Smooth muscle cell (in vitro differentiated cells): Measurements from ENCODE around the gene RACK1. TPM values are rescaled to one million over a fixed set of nuclear protein-coding genes. Genes with fewer than 3 reads are reported as not detected.
"Not testable (repeated sequence)": the region's sequence is repeated elsewhere in the genome, so short reads cannot be mapped to it uniquely, and the experiment has no call there.

Experiments used
- DNase-seq: peaks from one replicate; lab custom pipeline; 2025; ENCODE audit not compliant: unreplicated experiment; lab: John Stamatoyannopoulos, UW
- H2AFZ ChIP-seq: fragments of 200-600 bp; sonication (generic); 2 replicates; pipeline ENCODE4 v1.6.0; 2016; ENCODE audit warnings: antibody characterized with exemption, low read depth, mild to moderate bottlenecking
- H3F3A ChIP-seq: fragments of 200-600 bp; sonication (generic); 2 replicates; pipeline ENCODE4 v1.6.0; 2017; ENCODE audit warnings: antibody characterized with exemption, low read depth
- H3K27ac ChIP-seq: fragments of 200-600 bp; sonication (generic); 2 replicates; pipeline ENCODE4 v1.5.1; 2016; ENCODE audit warnings: low read depth, mild to moderate bottlenecking
- H3K27me3 ChIP-seq: fragments of 200-600 bp; sonication (generic); 2 replicates; pipeline ENCODE4 v1.6.1; 2016; ENCODE audit warnings: low read depth, mild to moderate bottlenecking
- H3K36me3 ChIP-seq: fragments of 200-600 bp; sonication (generic); 2 replicates; pipeline ENCODE4 v1.5.1; 2016; ENCODE audit warnings: low read depth
- H3K4me1 ChIP-seq: fragments of 200-600 bp; sonication (generic); 2 replicates; pipeline ENCODE4 v1.5.1; 2016; ENCODE audit warnings: low read depth
- H3K4me2 ChIP-seq: fragments of 200-600 bp; sonication (generic); 2 replicates; pipeline ENCODE4 v1.6.0; 2016; ENCODE audit warnings: mild to moderate bottlenecking
- H3K4me3 ChIP-seq: fragments of 200-600 bp; sonication (generic); 2 replicates; pipeline ENCODE4 v1.5.1; 2016; ENCODE audit warnings: mild to moderate bottlenecking
- H3K79me2 ChIP-seq: fragments of 200-600 bp; sonication (generic); 2 replicates; pipeline ENCODE4 v1.6.0; 2016; ENCODE audit warnings: low read depth, mild to moderate bottlenecking
- H3K9ac ChIP-seq: fragments of 200-600 bp; sonication (generic); 2 replicates; pipeline ENCODE4 v1.6.0; 2016; ENCODE audit warnings: low read depth
- H3K9me3 ChIP-seq: fragments of 200-600 bp; sonication (generic); replicated peaks from 2 replicates; pipeline ENCODE4 v1.5.1; 2016; ENCODE audit warnings: low read depth
- H4K20me1 ChIP-seq: fragments of 200-600 bp; sonication (generic); 2 replicates; pipeline ENCODE4 v1.6.0; 2016; ENCODE audit warnings: low read depth
- CTCF ChIP-seq: fragments of 200-600 bp; sonication (generic); IDR thresholded peaks from 2 replicates; pipeline ENCODE4 v1.5.1; 2017; ENCODE audit warnings: borderline replicate concordance, mild to moderate bottlenecking, antibody characterized with exemption; ENCODE audit not compliant: insufficient read depth, poor library complexity, severe bottlenecking
- WGBS: methylation state at CpG from one replicate; pipeline ENCODE4 v1.1.7; 2016; ENCODE audit warnings: low lambda C conversion rate; 5-methylcytosine and 5-hydroxymethylcytosine counted together
- polyA plus RNA-seq: library from polyadenylated mRNA; unstranded; fragments of >200 nt; fragmentation: Nextera tagmentation; extraction: Ambion mirVana; gene quantifications from 2 replicates; pipeline ENCODE4 v1.2.1, GENCODE V29; 2016
- total RNA-seq: library from RNA; depleted of rRNA; stranded (reverse); fragments of >200 nt; gene quantifications from 2 replicates; pipeline ENCODE4 v1.2.3, GENCODE V29; 2014

The RACK1 gene
- total and polyA plus RNA-seq, 2 experiments from 2014 or later: 617 to 2,098 TPM

- H3F3A ChIP-seq: no peaks in the 10 kb centered on the region
- H3K4me1 ChIP-seq: peaks cover 7% of the 10 kb centered on the region
- TF ChIP-seq CTCF: no peak
- peaks cover 51% of the 10 kb centered on the region for H4K20me1 ChIP-seq
- no peaks in the 10 kb centered on the region for H3K36me3 ChIP-seq
- no peaks in the 10 kb centered on the region for H3K27me3 ChIP-seq
- H2AFZ ChIP-seq: no peak overlapping the region
- peaks cover 20% of the 10 kb centered on the region for H3K79me2 ChIP-seq
- H3K9ac ChIP-seq: no peak overlapping the region
- no peaks in the 10 kb centered on the region for H3K9me3 ChIP-seq
- H3K4me2 ChIP-seq: no peak overlapping the region
- 92% methylated on average over 12 of the region's 13 CpGs for WGBS
- H3K27ac ChIP-seq: no peak overlapping the region
- H3K4me3 ChIP-seq: no peak overlapping the region
- DNase-seq: no peak
These were observed 39.6 kb upstream of the RACK1 start for GRCh38 chr5:181283347-181283746.

GRCh38 chr5:181282874-181283273 is 39.2 kb upstream of the RACK1 start:
- Histone ChIP-seq H3K9ac (no peak overlapping the region), H3K4me1 (peaks cover 7% of the 10 kb centered on the region), H4K20me1 (peaks cover 46% of the 10 kb centered on the region), H3K4me2 (no peak overlapping the region), H3K27me3 (no peaks in the 10 kb centered on the region), H2AFZ (no peak overlapping the region), H3F3A (no peaks in the 10 kb centered on the region), H3K79me2 (peaks cover 20% of the 10 kb centered on the region), H3K9me3 (no peaks in the 10 kb centered on the region), H3K27ac (no peak overlapping the region), H3K4me3 (no peak overlapping the region), H3K36me3 (no peaks in the 10 kb centered on the region)
- DNase-seq: no peak
- WGBS: 97% methylated on average over 7 of the region's 7 CpGs
- TF ChIP-seq CTCF: no peak

- H3K9ac ChIP-seq, H3K27ac ChIP-seq, H3F3A ChIP-seq, H2AFZ ChIP-seq, DNase-seq, H3K27me3 ChIP-seq, H3K4me1 ChIP-seq, H3K36me3 ChIP-seq, H3K9me3 ChIP-seq: not testable (repeated sequence)
- H3K4me3 ChIP-seq: peak overlapping the region; percentile 73
- H3K4me2 ChIP-seq: peak overlapping the region; percentile 89
- H3K79me2 ChIP-seq: peaks cover 18% of the 10 kb centered on the region
- 73% methylated on average over 11 of the region's 16 CpGs for WGBS
- peaks cover 42% of the 10 kb centered on the region for H4K20me1 ChIP-seq
These were observed 38.7 kb upstream of the RACK1 start for GRCh38 chr5:181282415-181282814.

- peak overlapping the region; percentile 89 for H3K4me2 ChIP-seq
- 7% methylated on average over 11 of the region's 18 CpGs for WGBS
These were observed 38.2 kb upstream of the RACK1 start for GRCh38 chr5:181281984-181282316.

More at GRCh38 chr5:181281984-181282316, 38.2 kb upstream of the RACK1 start:
- H2AFZ ChIP-seq: no peak overlapping the region
- no peak overlapping the region for H3K9ac ChIP-seq
- peak overlapping the region; percentile 73 for H3K4me3 ChIP-seq
- no peak overlapping the region for H3K27ac ChIP-seq
- H3K27me3 ChIP-seq: no peaks in the 10 kb centered on the region
- H3K4me1 ChIP-seq: peaks cover 7% of the 10 kb centered on the region
- no peaks in the 10 kb centered on the region for H3K9me3 ChIP-seq
- peaks cover 37% of the 10 kb centered on the region for H4K20me1 ChIP-seq
- no peak for TF ChIP-seq CTCF
- H3K36me3 ChIP-seq: no peaks in the 10 kb centered on the region
- DNase-seq: no peak
- peaks cover 17% of the 10 kb centered on the region for H3K79me2 ChIP-seq
- H3F3A ChIP-seq: no peaks in the 10 kb centered on the region
